ENCODE data around the gene CCDC28B. TPM values are rescaled to one million over a fixed set of nuclear protein-coding genes. Genes with fewer than 3 reads are reported as not detected.
A peak's percentile ranks its signal among the peaks of the same experiment; 100 is the strongest.

Gene CCDC28B
- total and polyA plus RNA-seq, 4 donors: 4.4 to 12.5 (median 5.7) TPM

GRCh38 chr1:32234792-32235191 is 34.4 kb downstream of the CCDC28B start:
- TF ChIP-seq, protein P1, sequence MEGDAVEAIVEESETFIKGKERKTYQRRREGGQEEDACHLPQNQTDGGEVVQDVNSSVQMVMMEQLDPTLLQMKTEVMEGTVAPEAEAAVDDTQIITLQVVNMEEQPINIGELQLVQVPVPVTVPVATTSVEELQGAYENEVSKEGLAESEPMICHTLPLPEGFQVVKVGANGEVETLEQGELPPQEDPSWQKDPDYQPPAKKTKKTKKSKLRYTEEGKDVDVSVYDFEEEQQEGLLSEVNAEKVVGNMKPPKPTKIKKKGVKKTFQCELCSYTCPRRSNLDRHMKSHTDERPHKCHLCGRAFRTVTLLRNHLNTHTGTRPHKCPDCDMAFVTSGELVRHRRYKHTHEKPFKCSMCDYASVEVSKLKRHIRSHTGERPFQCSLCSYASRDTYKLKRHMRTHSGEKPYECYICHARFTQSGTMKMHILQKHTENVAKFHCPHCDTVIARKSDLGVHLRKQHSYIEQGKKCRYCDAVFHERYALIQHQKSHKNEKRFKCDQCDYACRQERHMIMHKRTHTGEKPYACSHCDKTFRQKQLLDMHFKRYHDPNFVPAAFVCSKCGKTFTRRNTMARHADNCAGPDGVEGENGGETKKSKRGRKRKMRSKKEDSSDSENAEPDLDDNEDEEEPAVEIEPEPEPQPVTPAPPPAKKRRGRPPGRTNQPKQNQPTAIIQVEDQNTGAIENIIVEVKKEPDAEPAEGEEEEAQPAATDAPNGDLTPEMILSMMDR (IDR thresholded peaks at IDR 0.05; ENCODE audit: control extremely low read depth, extremely low read depth): no peak
- H3K36me3 ChIP-seq (ENCODE audit: control insufficient read depth in 4 of 4, insufficient read depth in 4 of 4, low read length in 4 of 4): peaks cover 3 to 21% (median 11%) of the 10 kb centered on the region in 4 donors

GRCh38 chr1:32239337-32239736 is 38.9 kb downstream of the CCDC28B start:
- TF ChIP-seq, protein P1 (IDR thresholded peaks at IDR 0.05; ENCODE audit: control extremely low read depth, extremely low read depth): no peak
- Histone ChIP-seq H3K27me3 (ENCODE audit: control insufficient read depth in 3 of 3, insufficient read depth in 3 of 3, low read length in 2 of 3) (no peaks in the 10 kb centered on the region), H3K9ac (ENCODE audit: insufficient read depth in 1 of 2, low read length in 2 of 2) (peak overlapping the region in 1 of 2 donors; percentile 41), H3K4me1 (ENCODE audit: control insufficient read depth in 5 of 5, insufficient read depth in 5 of 5, low read length in 5 of 5) (peaks cover 0 to 31% (median 3%) of the 10 kb centered on the region in 5 donors), H3K4me3 (no peak overlapping the region), H3K27ac (ENCODE audit: low read depth in 1 of 2, low read length in 1 of 2) (peak overlapping the region in 1 of 2 donors; percentile 75), H3K36me3 (ENCODE audit: control insufficient read depth in 4 of 4, insufficient read depth in 4 of 4, low read length in 4 of 4) (peaks cover 0 to 5% (median 2%) of the 10 kb centered on the region in 4 donors), H3K9me3 (ENCODE audit: control insufficient read depth in 4 of 4, insufficient read depth in 3 of 4, low read length in 3 of 4) (no peaks in the 10 kb centered on the region)
- WGBS, 2 donors: 67 to 80% methylated on average over 4 of the region's 4 CpGs
- ATAC-seq (ENCODE audit: insufficient read depth, low FRiP score): no peak
- no peak for DNase-seq

More at GRCh38 chr1:32234792-32235191, 34.4 kb downstream of the CCDC28B start:
- 87% methylated on average over 7 of the region's 7 CpGs for WGBS, 2 donors
- Histone ChIP-seq H3K9me3 (ENCODE audit: control insufficient read depth in 4 of 4, insufficient read depth in 3 of 4, low read length in 3 of 4) (no peaks in the 10 kb centered on the region), H3K4me3 (no peak overlapping the region), H3K4me1 (ENCODE audit: control insufficient read depth in 5 of 5, insufficient read depth in 5 of 5, low read length in 5 of 5) (peaks cover 0 to 5% (median 2%) of the 10 kb centered on the region in 5 donors), H3K9ac (ENCODE audit: insufficient read depth in 1 of 2, low read length in 2 of 2) (no peak overlapping the region), H3K27ac (ENCODE audit: low read depth in 1 of 2, low read length in 1 of 2) (peak overlapping the region in 1 of 2 donors; percentile 24), H3K27me3 (ENCODE audit: control insufficient read depth in 3 of 3, insufficient read depth in 3 of 3, low read length in 2 of 3) (no peaks in the 10 kb centered on the region)
- ATAC-seq (ENCODE audit: insufficient read depth, low FRiP score) (no peak), DNase-seq (no peak)

GRCh38 chr1:32239790-32240139 is 39.4 kb downstream of the CCDC28B start:
- TF ChIP-seq, protein P1 (IDR thresholded peaks at IDR 0.05; ENCODE audit: control extremely low read depth, extremely low read depth): no peak
- Histone ChIP-seq H3K27me3 (ENCODE audit: control insufficient read depth in 3 of 3, insufficient read depth in 3 of 3, low read length in 2 of 3) (no peaks in the 10 kb centered on the region), H3K27ac (ENCODE audit: low read depth in 1 of 2, low read length in 1 of 2) (peak overlapping the region; percentile 71 to 75), H3K4me1 (ENCODE audit: control insufficient read depth in 5 of 5, insufficient read depth in 5 of 5, low read length in 5 of 5) (peaks cover 0 to 31% (median 3%) of the 10 kb centered on the region in 5 donors), H3K4me3 (no peak overlapping the region), H3K36me3 (ENCODE audit: control insufficient read depth in 4 of 4, insufficient read depth in 4 of 4, low read length in 4 of 4) (peaks cover 0 to 3% (median 0%) of the 10 kb centered on the region in 4 donors), H3K9ac (ENCODE audit: insufficient read depth in 1 of 2, low read length in 2 of 2) (peak overlapping the region; percentile 41 to 47), H3K9me3 (ENCODE audit: control insufficient read depth in 4 of 4, insufficient read depth in 3 of 4, low read length in 3 of 4) (no peaks in the 10 kb centered on the region)
- WGBS, 2 donors: 66 to 85% methylated on average over 20 of the region's 20 CpGs
- DNase-seq (peak; percentile 16 to 32 (median 22)), ATAC-seq (ENCODE audit: insufficient read depth, low FRiP score) (no peak)

Measured in lung (tissue), 12 donors.